T-helper 1 cell treated with Interleukin-12 subunit alpha and Interleukin-12 subunit beta and Interleukin-4 antibody, amounts not matched to agents 30 ng/mL and 1 ng/mL, for 36 hours (primary cell): ENCODE measurements around the gene DDRGK1. TPM values are rescaled to one million over a fixed set of nuclear protein-coding genes. Genes with fewer than 3 reads are reported as not detected.
"Not testable (repeated sequence)": the region's sequence is repeated elsewhere in the genome, so short reads cannot be mapped to it uniquely, and the experiment has no call there.

Experiments
- intact Hi-C: fragments of 100-400 bp; cut with micrococcal nuclease; formaldehyde crosslinking; loops from one replicate; pipeline ENCODE4 v1.15.1; 2024
- total RNA-seq: library from RNA; stranded (reverse); gene quantifications from 2 replicates; pipeline ENCODE4 v1.2.3, GENCODE V29; 2022

The DDRGK1 gene
- total RNA-seq, 1 donor from 2014 or later = 55.2 TPM

DNA sequence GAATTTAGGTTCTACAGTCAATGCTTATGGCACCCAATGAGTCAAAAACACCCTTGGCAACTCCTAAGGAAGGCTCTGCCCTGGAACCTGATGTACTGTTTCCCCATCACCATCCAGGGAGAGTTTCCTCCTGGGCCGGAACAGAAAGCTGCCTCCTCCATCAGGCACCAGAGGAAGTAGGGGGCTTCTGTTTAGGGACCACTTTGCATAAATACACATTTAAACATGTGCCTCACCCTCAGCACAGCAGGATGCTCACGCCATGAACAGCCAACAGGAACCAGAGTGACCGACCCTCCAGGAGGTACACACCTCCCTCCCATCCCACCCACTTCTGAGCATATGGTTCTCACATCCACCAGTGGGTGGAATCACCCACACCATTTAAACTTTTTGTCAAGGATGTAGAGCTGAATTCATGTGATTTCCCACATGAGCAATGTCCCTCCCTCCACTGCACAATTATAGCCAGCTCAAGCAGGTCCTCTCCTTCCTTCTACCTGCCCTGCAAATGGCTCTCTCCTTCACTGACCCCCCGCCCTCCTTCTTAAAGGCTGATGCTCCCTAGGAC, 14.8 kb downstream of the DDRGK1 start:
- intact Hi-C loops = no loop called here

GRCh38 chr20:3188823-3189413, 15.6 kb downstream of the DDRGK1 start:
- intact Hi-C loops = no loop called here

- intact Hi-C loops = not testable (repeated sequence)
Observed at GRCh38 chr20:3187861-3188260, 16.6 kb downstream of the DDRGK1 start.

GRCh38 chr20:3183896-3184612, 20.4 kb downstream of the DDRGK1 start:
- intact Hi-C loops = no loop called here

- intact Hi-C loops = not testable (repeated sequence)
Observed at GRCh38 chr20:3182429-3182828, 22.1 kb downstream of the DDRGK1 start.

DNA sequence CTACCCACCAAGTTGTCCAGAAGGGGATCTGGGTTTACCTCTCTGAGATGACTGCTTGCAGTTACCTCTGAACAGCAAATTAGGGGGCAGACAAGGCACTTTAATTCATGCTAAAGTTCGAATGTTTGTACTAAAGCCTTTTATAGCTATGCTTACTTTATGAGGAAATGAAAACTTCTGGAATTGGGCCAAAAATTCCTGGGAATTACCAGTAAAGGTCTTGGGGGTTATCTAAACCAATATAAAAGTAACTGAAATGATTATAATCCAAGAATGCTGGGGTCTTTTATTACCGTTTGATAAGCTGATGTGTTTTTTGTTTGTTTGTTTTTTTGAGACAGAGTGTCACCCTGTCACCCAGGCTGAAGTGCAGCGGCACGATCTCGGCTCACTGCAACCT, 23.2 kb downstream of the DDRGK1 start:
- intact Hi-C loops = no loop called here

DNA sequence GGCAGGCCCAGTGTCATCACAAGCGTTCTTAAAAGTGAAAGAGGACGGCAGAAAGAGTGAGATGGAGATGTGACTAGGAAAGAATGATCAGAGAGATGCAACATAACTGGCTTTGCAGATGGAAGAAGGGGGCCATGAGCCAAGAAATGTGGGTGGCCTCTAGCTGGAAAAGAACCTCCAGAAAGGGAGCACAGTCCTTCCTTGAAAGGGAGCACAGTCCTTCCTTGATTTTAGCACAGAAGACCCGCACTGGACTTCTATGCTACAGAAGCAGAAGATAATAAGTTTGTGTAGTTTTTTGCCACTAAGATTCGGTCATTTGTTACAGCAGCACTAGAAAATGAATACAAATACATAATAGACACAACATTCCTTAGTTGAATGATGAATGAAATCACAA, 24.2 kb downstream of the DDRGK1 start:
- intact Hi-C loops = no loop called here

- intact Hi-C loops = no loop called here
Observed at GRCh38 chr20:3177746-3178485, 26.6 kb downstream of the DDRGK1 start.

DNA sequence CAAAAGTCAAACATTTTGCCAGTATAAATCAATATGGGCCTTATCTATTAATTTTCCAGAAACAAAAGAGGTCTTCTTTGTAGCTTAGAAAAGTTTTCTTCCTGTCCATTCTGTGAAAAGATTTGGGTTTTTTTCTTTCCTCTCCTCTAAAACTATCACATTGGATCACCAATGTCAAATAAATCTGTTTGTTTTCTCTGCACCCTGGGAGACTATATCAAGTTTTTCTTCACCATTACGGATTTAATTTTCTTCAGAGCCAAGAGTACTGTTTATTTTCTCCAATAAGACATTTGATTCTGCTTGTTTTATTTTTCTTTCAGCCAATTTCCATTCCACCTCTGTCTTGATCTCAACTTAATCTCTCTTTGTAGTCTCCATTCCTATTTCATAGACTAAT, 29.2 kb downstream of the DDRGK1 start:
- intact Hi-C loops = no loop called here

DNA sequence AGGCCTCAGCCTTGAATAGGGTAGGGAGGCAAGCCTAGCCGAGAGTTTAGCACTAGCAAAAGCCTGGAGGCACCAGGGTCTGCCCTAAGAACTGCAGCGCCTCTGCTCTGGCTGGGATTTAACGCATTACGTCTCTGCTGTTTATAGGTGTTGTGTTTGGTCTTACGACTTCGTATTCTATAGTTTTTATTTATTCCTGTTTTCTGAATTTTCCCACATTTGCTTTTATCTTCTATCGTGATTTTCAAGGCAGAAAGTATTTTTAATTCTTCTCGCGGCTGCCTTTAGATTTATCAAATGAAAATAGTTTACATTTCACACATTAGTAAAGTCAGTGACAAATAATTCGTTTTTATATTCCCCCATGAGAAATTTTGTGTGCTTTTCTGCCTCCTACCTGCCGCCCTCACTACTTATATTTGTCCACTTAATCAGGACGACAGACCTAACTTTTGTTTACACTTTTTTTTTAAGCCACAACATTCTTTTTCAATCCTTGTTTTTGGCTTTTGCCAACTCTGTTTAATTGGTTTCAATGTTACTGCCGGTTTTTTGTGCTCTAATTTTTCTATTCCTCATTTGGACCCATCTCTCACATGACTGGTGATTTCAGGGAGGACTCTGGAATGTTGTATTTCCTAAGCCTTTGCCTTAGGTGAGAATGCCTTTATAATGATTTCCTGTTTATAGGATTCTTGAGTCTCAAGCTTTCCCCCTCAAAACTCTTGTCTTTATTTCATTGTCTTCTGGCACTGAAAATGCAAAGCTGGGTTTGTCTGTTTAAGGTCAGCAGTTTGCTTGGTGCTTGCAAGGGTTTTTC, 29.8 kb downstream of the DDRGK1 start:
- intact Hi-C loops = loop anchor here (5.0 kb wide), 2 partner anchors 102 to 1072 kb away; partner anchors contain the start of genes OXT and STK35

DNA sequence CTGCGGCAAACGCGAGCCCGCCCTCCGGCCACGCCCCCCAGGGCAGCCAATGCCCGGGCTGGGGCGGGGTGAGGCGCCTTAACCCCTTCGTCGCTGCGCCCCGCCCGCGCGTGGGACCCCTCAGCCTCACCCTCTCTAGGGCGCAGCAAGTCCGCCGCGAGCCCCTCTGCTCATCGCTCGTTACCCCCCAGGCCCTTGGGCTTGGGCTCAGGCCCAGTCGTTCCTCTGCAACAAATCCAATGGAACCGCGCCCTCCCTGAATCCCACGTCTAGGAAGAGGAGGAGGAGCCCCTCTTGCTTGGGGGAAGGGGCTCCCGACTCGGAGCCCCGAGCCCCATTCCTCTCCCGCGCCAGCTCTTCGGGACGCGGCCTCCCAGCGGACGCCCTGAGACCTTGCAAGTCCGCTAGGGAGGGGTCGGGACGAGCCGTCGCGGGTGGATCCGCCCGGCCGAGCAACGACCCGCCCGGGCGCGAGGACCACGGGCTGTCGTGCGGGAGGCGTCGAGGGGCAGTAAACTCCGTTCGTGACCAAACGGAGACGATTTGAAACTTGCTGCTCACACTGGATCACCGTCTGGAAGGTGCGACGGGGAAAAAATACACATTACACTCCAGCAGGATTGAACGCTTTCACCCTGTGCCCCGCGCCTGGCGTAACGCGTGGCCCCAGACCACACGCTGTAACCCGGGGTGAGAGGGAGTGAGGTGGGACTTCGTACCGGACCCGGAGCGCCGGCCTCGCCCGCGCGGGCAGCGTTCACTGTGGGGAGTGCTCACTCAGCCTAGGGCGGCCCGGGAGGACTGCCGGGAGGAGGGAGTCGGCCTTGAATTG, 30.7 kb downstream of the DDRGK1 start:
- intact Hi-C loops = loop anchor here (1.0 to 5.0 kb wide), 10 partner anchors 15 to 1072 kb away; partner anchors contain the start of genes DDRGK1, FASTKD5, ITPA and NOP56

GRCh38 chr20:3172933-3173609, 31.4 kb downstream of the DDRGK1 start, which contains the start of gene LZTS3:
Gene LZTS3, minus strand, starts transcription at chr20:3173549. Its CDS starts 6,386 bp downstream, at chr20:3167163.
- intact Hi-C loops = loop anchor here (1.0 to 5.0 kb wide), 10 partner anchors 14 to 1071 kb away; partner anchors contain the start of genes DDRGK1, FASTKD5, ITPA and NOP56

DNA sequence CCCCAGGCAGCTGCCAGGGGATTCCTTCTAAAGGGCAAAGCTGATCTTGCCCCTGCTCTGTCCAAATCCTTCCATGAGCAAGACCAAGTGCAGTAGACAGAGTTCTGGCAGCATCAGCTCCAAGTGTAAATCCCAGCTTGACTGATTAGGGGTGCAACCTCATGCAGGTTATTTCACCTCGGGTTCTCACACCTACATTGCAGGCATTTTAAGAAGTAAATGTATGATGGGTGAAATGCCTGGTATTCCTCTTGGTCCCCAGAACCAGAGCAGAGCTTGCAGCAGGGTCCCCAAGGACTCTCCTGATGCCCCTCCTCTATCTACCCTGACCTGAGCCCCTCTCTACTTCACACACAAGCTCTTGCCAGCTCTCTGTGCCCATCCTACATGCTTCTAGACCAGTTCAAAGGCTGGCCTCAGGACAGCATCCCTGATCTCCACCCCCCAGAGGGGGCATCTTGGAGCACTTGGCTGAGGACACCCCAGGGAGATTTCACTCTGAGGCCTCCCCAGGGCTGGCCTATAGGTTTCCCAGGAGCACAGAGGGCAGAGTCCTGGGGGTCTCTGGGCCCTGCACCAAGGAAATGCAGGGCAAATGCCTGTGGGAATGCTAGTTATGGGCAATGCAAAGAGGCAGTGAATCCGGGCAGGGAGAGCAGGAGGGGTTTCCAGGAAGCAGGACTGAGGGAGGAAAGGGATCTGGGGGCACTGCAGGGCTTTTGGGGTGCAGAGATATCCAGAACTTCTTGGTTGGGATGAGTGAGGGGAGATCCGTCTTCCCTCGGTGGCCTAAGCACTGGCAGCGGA, 32.2 kb downstream of the DDRGK1 start:
- intact Hi-C loops = loop anchor here (2.0 to 5.0 kb wide), 4 partner anchors 66 to 1070 kb away; partner anchors contain the start of genes OXT, SLC4A11 and STK35

- intact Hi-C loops = loop anchor here (2.0 to 5.0 kb wide), 4 partner anchors 67 to 1069 kb away; partner anchors contain the start of genes OXT, SLC4A11 and STK35
Observed at GRCh38 chr20:3171391-3172125, 32.9 kb downstream of the DDRGK1 start.

GRCh38 chr20:3168829-3169590, 35.5 kb downstream of the DDRGK1 start:
- intact Hi-C loops = no loop called here

GRCh38 chr20:3168079-3168828, 36.2 kb downstream of the DDRGK1 start:
- intact Hi-C loops = no loop called here
